ENCODE measurements around the gene DACH2.

DNA sequence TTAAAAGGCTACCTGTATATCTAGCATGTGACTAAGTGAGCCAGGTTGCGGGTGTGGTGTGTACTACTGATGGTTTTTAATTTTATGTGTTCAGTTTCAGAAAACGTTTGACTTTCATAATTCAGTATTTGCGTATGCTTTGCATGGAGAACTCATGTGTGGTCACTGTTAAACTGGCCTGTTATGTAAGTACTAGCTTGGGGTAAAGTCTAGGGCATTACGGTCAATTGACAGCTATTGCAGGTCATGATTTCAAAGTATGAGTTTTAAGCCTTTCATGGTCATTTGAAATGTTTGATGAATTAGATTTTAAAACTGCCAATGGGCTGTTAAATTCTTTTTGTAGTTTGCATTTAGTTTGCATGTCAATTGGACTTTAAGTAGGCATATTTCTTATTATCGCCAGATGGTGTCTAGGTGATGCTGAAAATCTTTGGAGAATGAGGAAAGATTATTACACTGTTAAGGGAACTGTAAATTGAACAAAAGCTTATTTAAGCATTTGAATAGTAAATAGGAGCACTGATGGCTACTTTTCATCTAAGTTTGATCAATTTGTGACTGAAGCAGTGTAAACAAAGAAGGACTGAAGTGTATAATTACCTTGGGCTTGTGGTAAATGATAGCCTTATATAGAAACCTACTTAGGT lies 563.4 kb downstream of the DACH2 start:
- TF ChIP-seq, protein P1, sequence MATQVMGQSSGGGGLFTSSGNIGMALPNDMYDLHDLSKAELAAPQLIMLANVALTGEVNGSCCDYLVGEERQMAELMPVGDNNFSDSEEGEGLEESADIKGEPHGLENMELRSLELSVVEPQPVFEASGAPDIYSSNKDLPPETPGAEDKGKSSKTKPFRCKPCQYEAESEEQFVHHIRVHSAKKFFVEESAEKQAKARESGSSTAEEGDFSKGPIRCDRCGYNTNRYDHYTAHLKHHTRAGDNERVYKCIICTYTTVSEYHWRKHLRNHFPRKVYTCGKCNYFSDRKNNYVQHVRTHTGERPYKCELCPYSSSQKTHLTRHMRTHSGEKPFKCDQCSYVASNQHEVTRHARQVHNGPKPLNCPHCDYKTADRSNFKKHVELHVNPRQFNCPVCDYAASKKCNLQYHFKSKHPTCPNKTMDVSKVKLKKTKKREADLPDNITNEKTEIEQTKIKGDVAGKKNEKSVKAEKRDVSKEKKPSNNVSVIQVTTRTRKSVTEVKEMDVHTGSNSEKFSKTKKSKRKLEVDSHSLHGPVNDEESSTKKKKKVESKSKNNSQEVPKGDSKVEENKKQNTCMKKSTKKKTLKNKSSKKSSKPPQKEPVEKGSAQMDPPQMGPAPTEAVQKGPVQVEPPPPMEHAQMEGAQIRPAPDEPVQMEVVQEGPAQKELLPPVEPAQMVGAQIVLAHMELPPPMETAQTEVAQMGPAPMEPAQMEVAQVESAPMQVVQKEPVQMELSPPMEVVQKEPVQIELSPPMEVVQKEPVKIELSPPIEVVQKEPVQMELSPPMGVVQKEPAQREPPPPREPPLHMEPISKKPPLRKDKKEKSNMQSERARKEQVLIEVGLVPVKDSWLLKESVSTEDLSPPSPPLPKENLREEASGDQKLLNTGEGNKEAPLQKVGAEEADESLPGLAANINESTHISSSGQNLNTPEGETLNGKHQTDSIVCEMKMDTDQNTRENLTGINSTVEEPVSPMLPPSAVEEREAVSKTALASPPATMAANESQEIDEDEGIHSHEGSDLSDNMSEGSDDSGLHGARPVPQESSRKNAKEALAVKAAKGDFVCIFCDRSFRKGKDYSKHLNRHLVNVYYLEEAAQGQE (IDR thresholded peaks at IDR 0.05; ENCODE audit: insufficient read depth in 1 of 2, low read depth in 2 of 2, low read length in 2 of 2): no peak
- TF ChIP-seq POLR2AphosphoS5 (IDR thresholded peaks at IDR 0.05; ENCODE audit: low read depth, low read length): no peak
- TF ChIP-seq TAF1 (IDR thresholded peaks at IDR 0.05; ENCODE audit: borderline replicate concordance, insufficient read depth, low read length): no peak
- TF ChIP-seq SIN3A (IDR thresholded peaks at IDR 0.05; ENCODE audit: borderline replicate concordance, insufficient read depth, low read length): no peak
